SU-DHL-6 (cell line): ENCODE data around the gene NEURL2.

Experiments
- CTCF ChIP-seq: fragments of 200-600 bp; sonication (generic); IDR thresholded peaks from one replicate; pipeline ENCODE4 v1.5.1; 2017; ENCODE audit warnings: antibody characterized with exemption, mild to moderate bottlenecking, low read length, moderate library complexity; ENCODE audit not compliant: insufficient read depth, poor library complexity, severe bottlenecking
- EZH2phosphoT487 ChIP-seq: fragments of 200-600 bp; sonication (generic), shearing (Covaris generic); conservative IDR thresholded peaks from 2 replicates; pipeline ENCODE4 v1.6.1; 2018; ENCODE audit warnings: mild to moderate bottlenecking, antibody characterized with exemption, low read length, moderate library complexity, mixed read lengths

- TF ChIP-seq CTCF (no peak), EZH2phosphoT487 (no peak)
These were observed 42.6 kb downstream of the NEURL2 start for GRCh38 chr20:45848421-45848820.
